GM23338 (cell line): Measurements from ENCODE around the gene ERF. TPM values are rescaled to one million over a fixed set of nuclear protein-coding genes. Genes with fewer than 3 reads are reported as not detected.

Experiments
- ATAC-seq: fragments of 200-7000 bp; cut with Tn5 transposase; 3 replicates; pipeline ENCODE4 v1.9.1; 2020
- DNase-seq: peaks from one replicate; pipeline ENCODE4 v3.0.0-alpha.2; 2015; ENCODE audit warnings: low spot score
- H2AFZ ChIP-seq: fragments of 200-600 bp; sonication (generic); 2 replicates; pipeline ENCODE4 v1.8.0; 2016; ENCODE audit warnings: antibody characterized with exemption, mild to moderate bottlenecking, moderate library complexity
- H3F3A ChIP-seq: fragments of 200-600 bp; sonication (generic); replicated peaks from 2 replicates; pipeline ENCODE4 v1.8.0; 2017; ENCODE audit warnings: antibody characterized with exemption, mixed run types, low read depth
- H3K27ac ChIP-seq: fragments of 200-600 bp; sonication (generic); 2 replicates; pipeline ENCODE4 v1.6.1; 2016; ENCODE audit warnings: low read depth
- H3K27me3 ChIP-seq: fragments of 200-600 bp; sonication (generic); 2 replicates; pipeline ENCODE4 v1.8.0; 2016; ENCODE audit warnings: mild to moderate bottlenecking, mixed run types, moderate library complexity; ENCODE audit not compliant: insufficient read depth
- H3K36me3 ChIP-seq: fragments of 200-600 bp; sonication (generic); 2 replicates; pipeline ENCODE4 v1.8.0; 2016; ENCODE audit warnings: mild to moderate bottlenecking; ENCODE audit not compliant: insufficient read depth
- H3K4me1 ChIP-seq: fragments of 200-600 bp; sonication (generic); 2 replicates; pipeline ENCODE4 v1.8.0; 2016; ENCODE audit warnings: mild to moderate bottlenecking, moderate library complexity; ENCODE audit not compliant: insufficient read depth
- H3K4me2 ChIP-seq: fragments of 200-600 bp; sonication (generic); 2 replicates; pipeline ENCODE4 v1.7.1; 2017; ENCODE audit warnings: mixed run types
- H3K4me3 ChIP-seq: fragments of 200-600 bp; sonication (generic); 2 replicates; pipeline ENCODE4 v1.6.1; 2016; ENCODE audit warnings: mixed run types
- H3K79me2 ChIP-seq: fragments of 200-600 bp; sonication (generic); replicated peaks from 2 replicates; pipeline ENCODE4 v1.8.0; 2017; ENCODE audit warnings: mild to moderate bottlenecking; ENCODE audit not compliant: insufficient read depth
- H3K9me2 ChIP-seq: fragments of 200-600 bp; sonication (generic); 2 replicates; pipeline ENCODE4 v1.8.0; 2017; ENCODE audit not compliant: insufficient read depth
- H4K20me1 ChIP-seq: fragments of 200-600 bp; sonication (generic); replicated peaks from 2 replicates; pipeline ENCODE4 v1.8.0; 2017; ENCODE audit warnings: mild to moderate bottlenecking; ENCODE audit not compliant: insufficient read depth
- H3K27ac Mint-ChIP-seq: 2 replicates; pipeline ENCODE4 v1.8.0; 2020; ENCODE audit warnings: inconsistent platforms, mild to moderate bottlenecking, moderate library complexity, mixed read lengths
- H3K27me3 Mint-ChIP-seq: 3 replicates; pipeline ENCODE4 v1.8.0; 2022; ENCODE audit warnings: low read depth, mild to moderate bottlenecking, moderate library complexity, mixed read lengths, inconsistent platforms; ENCODE audit not compliant: insufficient read depth, poor library complexity
- H3K36me3 Mint-ChIP-seq: 3 replicates; pipeline ENCODE4 v1.8.0; 2021; ENCODE audit warnings: low read depth, mild to moderate bottlenecking, inconsistent platforms, moderate library complexity, mixed read lengths
- H3K4me1 Mint-ChIP-seq: 3 replicates; pipeline ENCODE4 v1.8.0; 2020; ENCODE audit warnings: mild to moderate bottlenecking, inconsistent platforms, mixed read lengths
- H3K4me3 Mint-ChIP-seq: 3 replicates; pipeline ENCODE4 v1.8.0; 2021; ENCODE audit warnings: moderate library complexity, mild to moderate bottlenecking, inconsistent platforms, mixed read lengths
- H3K9me3 Mint-ChIP-seq: 3 replicates; pipeline ENCODE4 v1.8.0; 2020; ENCODE audit warnings: moderate library complexity, mild to moderate bottlenecking, inconsistent platforms, mixed read lengths
- EZH2 ChIP-seq: fragments of 200-600 bp; sonication (generic); IDR thresholded peaks from one replicate; pipeline ENCODE4 v1.8.0; 2017; ENCODE audit warnings: antibody characterized with exemption, mild to moderate bottlenecking, low read depth; ENCODE audit not compliant: unreplicated experiment
- EZH2phosphoT487 ChIP-seq: fragments of 200-600 bp; sonication (generic); IDR thresholded peaks from one replicate; pipeline ENCODE4 v1.8.1; 2018; ENCODE audit warnings: antibody characterized with exemption; ENCODE audit not compliant: unreplicated experiment
- ZNF331 ChIP-seq: fragments of 250-450 bp; sonication (Bioruptor Pico); IDR thresholded peaks from 2 replicates; pipeline ENCODE4 v1.5.0; 2020; ENCODE audit warnings: low read depth, mild to moderate bottlenecking, moderate library complexity
- polyA plus RNA-seq: library from polyadenylated mRNA; unstranded; fragments of >200 nt; fragmentation: Nextera tagmentation; extraction: Ambion mirVana; gene quantifications from 2 replicates; pipeline ENCODE4 v1.2.1, GENCODE V29; 2016
- total RNA-seq: library from RNA; depleted of rRNA; stranded (reverse); fragments of >200 nt; shearing (Covaris generic); gene quantifications from 2 replicates; pipeline ENCODE4 v1.2.3, GENCODE V29; 2014
- TF ChIP-seq, protein P1 (sequence below), 2 experiments: fragments of 200-600 bp in 1 of 2; sonication (generic) in 1 of 2; conservative IDR thresholded peaks; 2 replicates each; pipeline versions ENCODE4 v1.5.1 to v1.6.1; 2016 to 2017; ENCODE audit warnings: antibody characterized with exemption in 2 of 2, low read depth in 2 of 2, mild to moderate bottlenecking in 2 of 2, moderate library complexity in 1 of 2
- TF ChIP-seq, protein P2 (sequence below): IDR thresholded peaks from one replicate; pipeline ENCODE4 v1.6.1; 2018; ENCODE audit warnings: antibody characterized with exemption; ENCODE audit not compliant: unreplicated experiment
- TF ChIP-seq, protein P3 (sequence below): fragments of 250-450 bp; sonication (Bioruptor Pico); IDR thresholded peaks from 2 replicates; pipeline ENCODE4 v1.5.0; 2020; ENCODE audit warnings: mild to moderate bottlenecking, moderate library complexity

Gene ERF
- total and polyA plus RNA-seq, 2 experiments from 2014 or later: 29.4 to 49.4 TPM

DNA sequence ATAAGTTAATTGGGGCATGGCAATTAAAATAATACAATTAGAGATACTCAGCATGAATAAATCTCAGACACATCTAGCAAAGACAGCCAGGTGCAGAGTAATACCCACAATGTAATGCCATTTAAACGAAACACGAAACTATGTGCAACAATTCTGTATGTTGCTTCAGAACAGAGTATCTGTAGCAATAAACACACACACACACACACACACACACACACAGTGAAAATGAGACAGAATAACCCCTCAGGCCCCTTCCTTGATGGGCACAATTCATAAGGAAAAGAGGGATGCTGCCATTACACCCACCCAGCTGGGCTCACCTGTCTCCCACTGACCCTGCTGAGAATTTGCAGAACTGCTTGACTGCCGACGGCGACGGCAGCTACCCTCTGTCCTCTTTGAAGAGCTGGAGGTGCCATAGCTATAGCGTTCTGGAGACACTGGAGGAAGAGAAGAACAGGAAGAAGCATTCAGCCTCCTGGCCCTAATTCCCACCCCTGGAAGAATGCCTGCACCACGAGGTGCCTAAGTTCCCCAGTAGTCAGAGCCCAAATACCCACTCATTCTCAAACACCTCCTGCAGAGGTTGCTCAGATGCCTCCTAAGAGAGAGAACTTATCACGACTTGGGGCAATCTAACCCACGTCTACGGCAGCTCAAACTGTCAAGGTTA is 40.0 kb downstream of the ERF start:
- H3K9me2 ChIP-seq: no peaks in the 10 kb centered on the region
- H3K27me3 ChIP-seq: no peaks in the 10 kb centered on the region
- peak overlapping the region; percentile 94 for H3K4me3 Mint-ChIP-seq
- no peak overlapping the region for H3K27ac ChIP-seq
- peaks cover 42% of the 10 kb centered on the region for H3K36me3 Mint-ChIP-seq
- peaks cover 22% of the 10 kb centered on the region; the same call in 1 of the 2 replicates for H3F3A ChIP-seq
- peaks cover 30% of the 10 kb centered on the region for H3K4me1 Mint-ChIP-seq
- DNase-seq (no peak), ATAC-seq (no peak)
- H2AFZ ChIP-seq: no peak overlapping the region
- H3K9me3 Mint-ChIP-seq: no peaks in the 10 kb centered on the region
- H3K4me2 ChIP-seq: no peak overlapping the region
- H3K4me1 ChIP-seq: peaks cover 9% of the 10 kb centered on the region
- no peak overlapping the region for H3K4me3 ChIP-seq
- TF ChIP-seq EZH2phosphoT487 (no peak), ZNF331 (no peak)
- TF ChIP-seq, protein P1, sequence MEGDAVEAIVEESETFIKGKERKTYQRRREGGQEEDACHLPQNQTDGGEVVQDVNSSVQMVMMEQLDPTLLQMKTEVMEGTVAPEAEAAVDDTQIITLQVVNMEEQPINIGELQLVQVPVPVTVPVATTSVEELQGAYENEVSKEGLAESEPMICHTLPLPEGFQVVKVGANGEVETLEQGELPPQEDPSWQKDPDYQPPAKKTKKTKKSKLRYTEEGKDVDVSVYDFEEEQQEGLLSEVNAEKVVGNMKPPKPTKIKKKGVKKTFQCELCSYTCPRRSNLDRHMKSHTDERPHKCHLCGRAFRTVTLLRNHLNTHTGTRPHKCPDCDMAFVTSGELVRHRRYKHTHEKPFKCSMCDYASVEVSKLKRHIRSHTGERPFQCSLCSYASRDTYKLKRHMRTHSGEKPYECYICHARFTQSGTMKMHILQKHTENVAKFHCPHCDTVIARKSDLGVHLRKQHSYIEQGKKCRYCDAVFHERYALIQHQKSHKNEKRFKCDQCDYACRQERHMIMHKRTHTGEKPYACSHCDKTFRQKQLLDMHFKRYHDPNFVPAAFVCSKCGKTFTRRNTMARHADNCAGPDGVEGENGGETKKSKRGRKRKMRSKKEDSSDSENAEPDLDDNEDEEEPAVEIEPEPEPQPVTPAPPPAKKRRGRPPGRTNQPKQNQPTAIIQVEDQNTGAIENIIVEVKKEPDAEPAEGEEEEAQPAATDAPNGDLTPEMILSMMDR (conservative IDR thresholded peaks at IDR 0.05; ENCODE audit: low read depth in 2 of 2): no peak
- peaks cover 20% of the 10 kb centered on the region for H3K27me3 Mint-ChIP-seq
- H3K27ac Mint-ChIP-seq: no peak overlapping the region
- H4K20me1 ChIP-seq: peaks cover 35% of the 10 kb centered on the region
- H3K36me3 ChIP-seq: peaks cover 26% of the 10 kb centered on the region; the same call in 1 of the 2 replicates
- H3K79me2 ChIP-seq: peaks cover 60% of the 10 kb centered on the region

DNA sequence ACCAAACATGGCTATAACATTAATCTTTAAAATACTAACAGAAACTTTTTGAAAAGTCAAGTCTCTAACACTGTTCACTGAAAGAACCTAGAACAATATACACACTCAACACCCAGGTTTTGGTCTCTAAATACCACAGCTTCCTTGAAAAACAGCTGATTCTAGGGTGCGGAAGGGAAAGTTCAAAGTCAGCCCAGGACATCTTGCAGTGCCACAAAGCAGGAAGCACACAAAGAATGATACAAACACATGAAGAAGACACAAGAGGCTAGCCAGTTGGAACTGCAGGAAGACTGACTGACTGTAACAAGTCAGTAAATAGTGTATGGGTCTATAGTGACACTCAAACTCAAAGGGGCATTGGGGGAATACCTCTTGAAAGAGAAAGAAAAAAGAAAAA is 42.0 kb downstream of the ERF start:
- H3K27ac Mint-ChIP-seq: no peak overlapping the region
- H3K79me2 ChIP-seq: peaks cover 67% of the 10 kb centered on the region
- TF ChIP-seq, protein P2, sequence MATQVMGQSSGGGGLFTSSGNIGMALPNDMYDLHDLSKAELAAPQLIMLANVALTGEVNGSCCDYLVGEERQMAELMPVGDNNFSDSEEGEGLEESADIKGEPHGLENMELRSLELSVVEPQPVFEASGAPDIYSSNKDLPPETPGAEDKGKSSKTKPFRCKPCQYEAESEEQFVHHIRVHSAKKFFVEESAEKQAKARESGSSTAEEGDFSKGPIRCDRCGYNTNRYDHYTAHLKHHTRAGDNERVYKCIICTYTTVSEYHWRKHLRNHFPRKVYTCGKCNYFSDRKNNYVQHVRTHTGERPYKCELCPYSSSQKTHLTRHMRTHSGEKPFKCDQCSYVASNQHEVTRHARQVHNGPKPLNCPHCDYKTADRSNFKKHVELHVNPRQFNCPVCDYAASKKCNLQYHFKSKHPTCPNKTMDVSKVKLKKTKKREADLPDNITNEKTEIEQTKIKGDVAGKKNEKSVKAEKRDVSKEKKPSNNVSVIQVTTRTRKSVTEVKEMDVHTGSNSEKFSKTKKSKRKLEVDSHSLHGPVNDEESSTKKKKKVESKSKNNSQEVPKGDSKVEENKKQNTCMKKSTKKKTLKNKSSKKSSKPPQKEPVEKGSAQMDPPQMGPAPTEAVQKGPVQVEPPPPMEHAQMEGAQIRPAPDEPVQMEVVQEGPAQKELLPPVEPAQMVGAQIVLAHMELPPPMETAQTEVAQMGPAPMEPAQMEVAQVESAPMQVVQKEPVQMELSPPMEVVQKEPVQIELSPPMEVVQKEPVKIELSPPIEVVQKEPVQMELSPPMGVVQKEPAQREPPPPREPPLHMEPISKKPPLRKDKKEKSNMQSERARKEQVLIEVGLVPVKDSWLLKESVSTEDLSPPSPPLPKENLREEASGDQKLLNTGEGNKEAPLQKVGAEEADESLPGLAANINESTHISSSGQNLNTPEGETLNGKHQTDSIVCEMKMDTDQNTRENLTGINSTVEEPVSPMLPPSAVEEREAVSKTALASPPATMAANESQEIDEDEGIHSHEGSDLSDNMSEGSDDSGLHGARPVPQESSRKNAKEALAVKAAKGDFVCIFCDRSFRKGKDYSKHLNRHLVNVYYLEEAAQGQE: no peak
- TF ChIP-seq EZH2: no peak
- no peak for TF ChIP-seq ZNF331
- TF ChIP-seq, protein P3, sequence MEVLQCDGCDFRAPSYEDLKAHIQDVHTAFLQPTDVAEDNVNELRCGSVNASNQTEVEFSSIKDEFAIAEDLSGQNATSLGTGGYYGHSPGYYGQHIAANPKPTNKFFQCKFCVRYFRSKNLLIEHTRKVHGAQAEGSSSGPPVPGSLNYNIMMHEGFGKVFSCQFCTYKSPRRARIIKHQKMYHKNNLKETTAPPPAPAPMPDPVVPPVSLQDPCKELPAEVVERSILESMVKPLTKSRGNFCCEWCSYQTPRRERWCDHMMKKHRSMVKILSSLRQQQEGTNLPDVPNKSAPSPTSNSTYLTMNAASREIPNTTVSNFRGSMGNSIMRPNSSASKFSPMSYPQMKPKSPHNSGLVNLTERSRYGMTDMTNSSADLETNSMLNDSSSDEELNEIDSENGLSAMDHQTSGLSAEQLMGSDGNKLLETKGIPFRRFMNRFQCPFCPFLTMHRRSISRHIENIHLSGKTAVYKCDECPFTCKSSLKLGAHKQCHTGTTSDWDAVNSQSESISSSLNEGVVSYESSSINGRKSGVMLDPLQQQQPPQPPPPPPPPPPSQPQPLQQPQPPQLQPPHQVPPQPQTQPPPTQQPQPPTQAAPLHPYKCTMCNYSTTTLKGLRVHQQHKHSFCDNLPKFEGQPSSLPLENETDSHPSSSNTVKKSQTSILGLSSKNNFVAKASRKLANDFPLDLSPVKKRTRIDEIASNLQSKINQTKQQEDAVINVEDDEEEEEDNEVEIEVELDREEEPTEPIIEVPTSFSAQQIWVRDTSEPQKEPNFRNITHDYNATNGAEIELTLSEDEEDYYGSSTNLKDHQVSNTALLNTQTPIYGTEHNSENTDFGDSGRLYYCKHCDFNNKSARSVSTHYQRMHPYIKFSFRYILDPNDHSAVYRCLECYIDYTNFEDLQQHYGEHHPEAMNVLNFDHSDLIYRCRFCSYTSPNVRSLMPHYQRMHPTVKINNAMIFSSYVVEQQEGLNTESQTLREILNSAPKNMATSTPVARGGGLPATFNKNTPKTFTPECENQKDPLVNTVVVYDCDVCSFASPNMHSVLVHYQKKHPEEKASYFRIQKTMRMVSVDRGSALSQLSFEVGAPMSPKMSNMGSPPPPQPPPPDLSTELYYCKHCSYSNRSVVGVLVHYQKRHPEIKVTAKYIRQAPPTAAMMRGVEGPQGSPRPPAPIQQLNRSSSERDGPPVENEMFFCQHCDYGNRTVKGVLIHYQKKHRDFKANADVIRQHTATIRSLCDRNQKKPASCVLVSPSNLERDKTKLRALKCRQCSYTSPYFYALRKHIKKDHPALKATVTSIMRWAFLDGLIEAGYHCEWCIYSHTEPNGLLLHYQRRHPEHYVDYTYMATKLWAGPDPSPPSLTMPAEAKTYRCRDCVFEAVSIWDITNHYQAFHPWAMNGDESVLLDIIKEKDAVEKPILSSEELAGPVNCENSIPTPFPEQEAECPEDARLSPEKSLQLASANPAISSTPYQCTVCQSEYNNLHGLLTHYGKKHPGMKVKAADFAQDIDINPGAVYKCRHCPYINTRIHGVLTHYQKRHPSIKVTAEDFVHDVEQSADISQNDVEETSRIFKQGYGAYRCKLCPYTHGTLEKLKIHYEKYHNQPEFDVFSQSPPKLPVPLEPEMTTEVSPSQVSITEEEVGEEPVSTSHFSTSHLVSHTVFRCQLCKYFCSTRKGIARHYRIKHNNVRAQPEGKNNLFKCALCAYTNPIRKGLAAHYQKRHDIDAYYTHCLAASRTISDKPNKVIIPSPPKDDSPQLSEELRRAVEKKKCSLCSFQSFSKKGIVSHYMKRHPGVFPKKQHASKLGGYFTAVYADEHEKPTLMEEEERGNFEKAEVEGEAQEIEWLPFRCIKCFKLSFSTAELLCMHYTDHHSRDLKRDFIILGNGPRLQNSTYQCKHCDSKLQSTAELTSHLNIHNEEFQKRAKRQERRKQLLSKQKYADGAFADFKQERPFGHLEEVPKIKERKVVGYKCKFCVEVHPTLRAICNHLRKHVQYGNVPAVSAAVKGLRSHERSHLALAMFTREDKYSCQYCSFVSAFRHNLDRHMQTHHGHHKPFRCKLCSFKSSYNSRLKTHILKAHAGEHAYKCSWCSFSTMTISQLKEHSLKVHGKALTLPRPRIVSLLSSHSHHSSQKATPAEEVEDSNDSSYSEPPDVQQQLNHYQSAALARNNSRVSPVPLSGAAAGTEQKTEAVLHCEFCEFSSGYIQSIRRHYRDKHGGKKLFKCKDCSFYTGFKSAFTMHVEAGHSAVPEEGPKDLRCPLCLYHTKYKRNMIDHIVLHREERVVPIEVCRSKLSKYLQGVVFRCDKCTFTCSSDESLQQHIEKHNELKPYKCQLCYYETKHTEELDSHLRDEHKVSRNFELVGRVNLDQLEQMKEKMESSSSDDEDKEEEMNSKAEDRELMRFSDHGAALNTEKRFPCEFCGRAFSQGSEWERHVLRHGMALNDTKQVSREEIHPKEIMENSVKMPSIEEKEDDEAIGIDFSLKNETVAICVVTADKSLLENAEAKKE (CRISPR knock-in tag): no peak
- TF ChIP-seq EZH2phosphoT487: no peak

More for the DNA sequence above, 42.0 kb downstream of the ERF start:
- peaks cover 21% of the 10 kb centered on the region for H3K27me3 Mint-ChIP-seq
- H3F3A ChIP-seq: peaks cover 11% of the 10 kb centered on the region; the same call in 1 of the 2 replicates
- H3K4me3 ChIP-seq: no peak overlapping the region
- peaks cover 6% of the 10 kb centered on the region for H3K4me1 ChIP-seq
- no peak for DNase-seq
- no peak overlapping the region for H3K27ac ChIP-seq
- H4K20me1 ChIP-seq: peaks cover 49% of the 10 kb centered on the region
- H3K27me3 ChIP-seq: no peaks in the 10 kb centered on the region
- H3K4me1 Mint-ChIP-seq: peaks cover 17% of the 10 kb centered on the region
- peaks cover 35% of the 10 kb centered on the region; the same call in 1 of the 2 replicates for H3K36me3 ChIP-seq
- no peak overlapping the region for H2AFZ ChIP-seq
- peaks cover 62% of the 10 kb centered on the region for H3K36me3 Mint-ChIP-seq
- H3K9me2 ChIP-seq: no peaks in the 10 kb centered on the region
- no peak overlapping the region for H3K4me3 Mint-ChIP-seq
- H3K9me3 Mint-ChIP-seq: no peaks in the 10 kb centered on the region
- ATAC-seq: no peak
- no peak overlapping the region for H3K4me2 ChIP-seq
